GM12878 (cell line): ENCODE measurements around the gene KIRREL1. TPM values are rescaled to one million over a fixed set of nuclear protein-coding genes. Genes with fewer than 3 reads are reported as not detected.

Experiments
- ATAC-seq: fragments of 200-7000 bp; cut with Tn5 transposase; 3 replicates; pipeline ENCODE4 v1.9.1; 2020; ENCODE audit warnings: mild to moderate bottlenecking, moderate library complexity
- BruUV-seq: library from RNA; stranded (reverse); fragments of 400-500 nt; replicated peaks from 2 replicates; lab custom pipeline; 2021; lab: Mats Ljungman, UMichigan
- CTCF ChIA-PET: fragments of 300-600 bp; sonication (Branson Sonifier 250); formaldehyde crosslinking; extraction: SDS; loops from one replicate; lab custom pipeline; 2021; ENCODE audit warnings: inconsistent platforms; lab: Yijun Ruan, JAX
- POLR2A ChIA-PET: fragments of 350-600 bp; formaldehyde crosslinking; extraction: SDS; loops from one replicate; lab custom pipeline; 2021; ENCODE audit warnings: inconsistent platforms; lab: Charles Lee
- RAD21 ChIA-PET: fragments of 300-600 bp; sonication (Branson Sonifier 250); formaldehyde crosslinking; loops from one replicate; lab custom pipeline; 2023; ENCODE audit warnings: antibody characterized with exemption; ENCODE audit not compliant: unreplicated experiment; lab: Charles Lee
- SMC1A ChIA-PET: fragments of 300-600 bp; sonication (Branson Sonifier 250); formaldehyde crosslinking; loops from one replicate; lab custom pipeline; 2023; ENCODE audit not compliant: unreplicated experiment, uncharacterized antibody; lab: Charles Lee
- DNase-seq: peaks from one replicate; pipeline ENCODE4 v3.0.0-alpha.2; 2011; ENCODE audit warnings: low read depth, low spot score
- FAIRE-seq: peaks from 3 replicates; lab custom pipeline; 2011; peaks lifted over from hg19 to GRCh38; lab: Jason Lieb, UNC
- H2AFZ ChIP-seq: 2 replicates; pipeline ENCODE4 v1.6.0; 2011; ENCODE audit warnings: low read depth, low read length, control low read depth; ENCODE audit not compliant: control insufficient read depth
- H3K27ac ChIP-seq: 2 replicates; pipeline ENCODE4 v1.5.1; 2011; ENCODE audit warnings: control low read depth; ENCODE audit not compliant: control insufficient read depth, insufficient read depth
- H3K27me3 ChIP-seq, 2 experiments: replicated peaks in 1 of 2; 2 replicates each; pipeline versions ENCODE4 v1.6.0 to v1.6.1; 2011; ENCODE audit warnings: low read length in 1 of 2; ENCODE audit not compliant: control insufficient read depth in 2 of 2, insufficient read depth in 2 of 2
- H3K36me3 ChIP-seq, 2 experiments: 2 replicates each; pipeline ENCODE4 v1.5.1; 2011; ENCODE audit warnings: low read length in 1 of 2; ENCODE audit not compliant: control insufficient read depth in 2 of 2, insufficient read depth in 2 of 2
- H3K4me1 ChIP-seq: 2 replicates; pipeline ENCODE4 v1.6.1; 2011; ENCODE audit warnings: mild to moderate bottlenecking, low read length, moderate library complexity, mixed read lengths; ENCODE audit not compliant: control insufficient read depth, insufficient read depth
- H3K4me2 ChIP-seq: 2 replicates; pipeline ENCODE4 v1.6.0; 2011; ENCODE audit warnings: control low read depth; ENCODE audit not compliant: control insufficient read depth, insufficient read depth
- H3K4me3 ChIP-seq: fragments of 200-600 bp; sonication (generic); 2 replicates; pipeline ENCODE4 v1.5.1; 2016
- H3K79me2 ChIP-seq: 2 replicates; pipeline ENCODE4 v1.6.0; 2011; ENCODE audit warnings: low read length; ENCODE audit not compliant: control insufficient read depth, insufficient read depth
- H3K9ac ChIP-seq: 2 replicates; pipeline ENCODE4 v1.8.0; 2011; ENCODE audit warnings: low read length, control low read depth, mixed read lengths; ENCODE audit not compliant: control insufficient read depth, insufficient read depth
- H3K9me3 ChIP-seq: replicated peaks from 3 replicates; pipeline ENCODE4 v1.5.1; 2011; ENCODE audit warnings: mild to moderate bottlenecking, low read length; ENCODE audit not compliant: control insufficient read depth, insufficient read depth
- H4K20me1 ChIP-seq: 2 replicates; pipeline ENCODE4 v1.6.0; 2011; ENCODE audit not compliant: control insufficient read depth, insufficient read depth
- CUX1 ChIP-seq: IDR thresholded peaks from 2 replicates; pipeline ENCODE4 v1.6.1; 2012; ENCODE audit warnings: improper control_type of control experiment, low read depth, low read length; ENCODE audit not compliant: insufficient replicate concordance
- GABPA ChIP-seq: IDR thresholded peaks from 2 replicates; pipeline ENCODE4 v1.6.1; 2014; ENCODE audit warnings: antibody characterized with exemption, low read depth, mild to moderate bottlenecking, inconsistent platforms
- MTA2 ChIP-seq: fragments of 450-650 bp; IDR thresholded peaks from 2 replicates; pipeline ENCODE4 v1.6.1; 2016; ENCODE audit warnings: low read depth, mild to moderate bottlenecking, moderate library complexity
- NFYA ChIP-seq: IDR thresholded peaks from 2 replicates; pipeline ENCODE4 v1.6.1; 2011; ENCODE audit warnings: low read depth, mild to moderate bottlenecking, low read length, improper control_type of control experiment, borderline replicate concordance
- POLR2AphosphoS5 ChIP-seq: IDR thresholded peaks from 2 replicates; pipeline ENCODE4 v1.6.1; 2011; ENCODE audit warnings: mild to moderate bottlenecking, low read length, inconsistent platforms
- SMARCA5 ChIP-seq: fragments of 450-650 bp; IDR thresholded peaks from 2 replicates; pipeline ENCODE4 v1.6.1; 2017; ENCODE audit warnings: mild to moderate bottlenecking
- WGBS: methylation state at CpG from one replicate; pipeline ENCODE4 v1.1.6; 2016; ENCODE audit warnings: low lambda C conversion rate; ENCODE audit not compliant: insufficient replicate concordance, insufficient coverage; ENCODE audit errors: missing lambda C conversion rate; 5-methylcytosine and 5-hydroxymethylcytosine counted together
- in situ Hi-C: fragments of 300-500 bp; cut with MboI; formaldehyde crosslinking; loops from 9 replicates; pipeline ENCODE4 v1.14.3; 2018; ENCODE audit warnings: mixed read lengths
- intact Hi-C: fragments of 100-400 bp; cut with micrococcal nuclease; formaldehyde crosslinking; loops from one replicate; pipeline ENCODE4 v1.14.2; 2022; ENCODE audit not compliant: unreplicated experiment
- polyA plus RNA-seq, 11 experiments: library from polyadenylated mRNA; depleted of rRNA in 4 of 11; unstranded in 6 of 11; stranded (reverse) in 5 of 11; fragments of >200 nt; fragmentation: Nextera tagmentation in 4 of 11; fragmentation: Illumina TruSeq in 1 of 11; extraction: Ambion mirVana in 4 of 11; extraction: Trizol in 1 of 11; gene quantifications; 1 replicate in 1 of 11; 2 replicates in 10 of 11; pipeline versions ENCODE4 v1.2.1 to v1.2.3, GENCODE V29; 2011 to 2016; ENCODE audit warnings: inconsistent platforms in 2 of 11, missing spikeins in 2 of 11, low read depth in 1 of 11
- total RNA-seq, 4 experiments: library from RNA; depleted of rRNA in 3 of 4; stranded (reverse); fragments of >200 nt in 3 of 4; fragmentation: Illumina TruSeq in 1 of 4; extraction: Trizol in 1 of 4; gene quantifications; 2 replicates each; pipeline versions ENCODE4 v1.2.1 to v1.2.3, GENCODE V29; 2013 to 2021

KIRREL1 gene
- total and polyA plus RNA-seq, 10 of the 15 experiments (the other 5 are each of a cell fraction or from before 2014, with no cell fraction given), result 0.15 TPM; not detected in 9

- H3K9ac ChIP-seq, result no peak overlapping the region
- no peaks in the 10 kb centered on the region for H3K9me3 ChIP-seq
- no peak for ATAC-seq
- no peak overlapping the region for H2AFZ ChIP-seq
- in situ Hi-C loops, result no loop called here
- H3K4me2 ChIP-seq, result no peak overlapping the region
- no peak overlapping the region for H3K4me3 ChIP-seq
- ChIA-PET SMC1A (no interaction called here), RAD21 (interaction anchor here (1.4 kb wide), 1 partner anchor 14 kb away, joined by 4 read pairs; no protein-coding TSS in a partner anchor), CTCF (interaction anchor here (1.5 kb wide), 1 partner anchor 8 kb away, joined by 6 read pairs; no protein-coding TSS in a partner anchor), POLR2A (no interaction called here)
- DNase-seq, result no peak
- H3K27me3 ChIP-seq, result peaks cover 0 to 10% of the 10 kb centered on the region in 2 experiments; a peak in 2 of 4 replicates
- no peaks in the 10 kb centered on the region for H3K79me2 ChIP-seq
- FAIRE-seq, result no peak
- WGBS, result 31% methylated on average over 3 of the region's 3 CpGs
- no peaks in the 10 kb centered on the region for H3K36me3 ChIP-seq
- BruUV-seq, result no TSS peak
- H3K27ac ChIP-seq, result no peak overlapping the region
- TF ChIP-seq SMARCA5, result no peak
- TF ChIP-seq NFYA, result no peak
- TF ChIP-seq CUX1, result no peak
- no peak for TF ChIP-seq POLR2AphosphoS5
- TF ChIP-seq GABPA, result no peak
- TF ChIP-seq MTA2, result no peak
- TF ChIP-seq, all 136 proteins: peak for 0
- H3K4me1 ChIP-seq, result no peaks in the 10 kb centered on the region
- no peaks in the 10 kb centered on the region for H4K20me1 ChIP-seq
- intact Hi-C loops, result no loop called here
These were observed 40.8 kb upstream of the KIRREL1 start for GRCh38 chr1:157952601-157953000.
